Keratinocyte (primary cell): ENCODE data around the gene IRAK2.

ENCODE experiments used
- CTCF ChIP-seq, 3 experiments: IDR thresholded peaks in 1 of 3; conservative IDR thresholded peaks in 1 of 3; optimal IDR thresholded peaks in 1 of 3; 2 replicates in 2 of 3; 3 replicates in 1 of 3; pipeline versions ENCODE3 to v1.5.1; 2011; ENCODE audit warnings: low read length in 3 of 3, mild to moderate bottlenecking in 3 of 3, moderate library complexity in 2 of 3, control low read depth in 1 of 3, inconsistent platforms in 1 of 3; ENCODE audit not compliant: insufficient read depth in 2 of 3; ENCODE audit errors: extremely low read depth in 1 of 3
- EZH2 ChIP-seq: IDR thresholded peaks from one replicate; pipeline ENCODE4 v1.6.1; 2012; ENCODE audit warnings: inconsistent platforms, mild to moderate bottlenecking, low read length, moderate library complexity

- TF ChIP-seq CTCF (optimal IDR thresholded peaks at IDR 0.05 in 1 of 3, IDR thresholded peaks at IDR 0.05 in 1 of 3, conservative IDR thresholded peaks at IDR 0.05 in 1 of 3; ENCODE audit: extremely low read depth in 1 of 3, insufficient read depth in 2 of 3, low read length in 3 of 3) (no peak), EZH2 (no peak)
Observed at GRCh38 chr3:10173095-10173925, 8.6 kb downstream of the IRAK2 start.
